Esophagus squamous epithelium (tissue), 4 donors: Measurements from ENCODE around the gene DENND2A.

Source experiments
- CTCF ChIP-seq, 6 experiments: fragments of 450-650 bp in 4 of 6; fragments of 200-600 bp in 2 of 6; sonication (generic) in 2 of 6; IDR thresholded peaks; one replicate each; pipeline ENCODE4 v1.5.1; 2016 to 2019; ENCODE audit warnings: antibody characterized with exemption in 6 of 6, mild to moderate bottlenecking in 4 of 6, moderate library complexity in 4 of 6
- POLR2A ChIP-seq, 4 donors: fragments of 450-650 bp; IDR thresholded peaks; one replicate each; pipeline ENCODE4 v1.6.1; 2017; ENCODE audit warnings: antibody characterized with exemption in 4 of 4, mild to moderate bottlenecking in 4 of 4, moderate library complexity in 3 of 4

- TF ChIP-seq POLR2A (IDR thresholded peaks at IDR 0.05) (no peak), CTCF (IDR thresholded peaks at IDR 0.05) (no peak)
Measured at GRCh38 chr7:140584195-140584851, 56.3 kb downstream of the DENND2A start.
